ENCODE data around the gene FTH1.
"Not testable (repeated sequence)": the region's sequence is repeated elsewhere in the genome, so short reads cannot be mapped to it uniquely, and the experiment has no call there.

Gene FTH1

GRCh38 chr11:61963282-61964057 is 4.0 kb downstream of the FTH1 start:
- DNase-seq = no peak

- DNase-seq = no peak
These were observed 4.5 kb downstream of the FTH1 start for GRCh38 chr11:61963016-61963281.

GRCh38 chr11:61962213-61963015 is 5.0 kb downstream of the FTH1 start:
- DNase-seq = no peak

- DNase-seq = no peak
These were observed 5.7 kb downstream of the FTH1 start for GRCh38 chr11:61961570-61962212.

GRCh38 chr11:61960532-61960931 is 6.9 kb downstream of the FTH1 start:
- DNase-seq = no peak

- no peak for DNase-seq
These were observed 7.8 kb downstream of the FTH1 start for GRCh38 chr11:61959678-61960077.

- no peak for DNase-seq
These were observed 8.3 kb downstream of the FTH1 start for GRCh38 chr11:61959114-61959513.

GRCh38 chr11:61958590-61958989 is 8.8 kb downstream of the FTH1 start:
- DNase-seq = no peak

- no peak for DNase-seq
These were observed 10.2 kb downstream of the FTH1 start for GRCh38 chr11:61957021-61957770.

GRCh38 chr11:61956191-61957020 is 11.0 kb downstream of the FTH1 start:
- DNase-seq = no peak

- no peak for DNase-seq
These were observed 11.9 kb downstream of the FTH1 start for GRCh38 chr11:61955422-61956135.

- no peak for DNase-seq
These were observed 12.5 kb downstream of the FTH1 start for GRCh38 chr11:61954851-61955421.

- DNase-seq = no peak
These were observed 13.2 kb downstream of the FTH1 start for GRCh38 chr11:61954106-61954850.

GRCh38 chr11:61953632-61954031 is 13.8 kb downstream of the FTH1 start:
- not testable (repeated sequence) for DNase-seq

GRCh38 chr11:61952882-61953281 is 14.6 kb downstream of the FTH1 start:
- DNase-seq = no peak

GRCh38 chr11:61951484-61952135 is 15.8 kb downstream of the FTH1 start:
- no peak for DNase-seq

GRCh38 chr11:61950035-61950547 is 17.3 kb downstream of the FTH1 start, which contains the start of gene BEST1:
Gene BEST1 (plus strand): TSS chr11:61950351. CDS start chr11:61951807, 1,456 bp downstream.
- no peak for DNase-seq

- no peak for DNase-seq
These were observed 18.0 kb downstream of the FTH1 start for GRCh38 chr11:61949169-61950034.

GRCh38 chr11:61948505-61948904 is 18.9 kb downstream of the FTH1 start:
- DNase-seq = no peak

Measured in activated naive CD4-positive, alpha-beta T cell treated with anti-CD3 and anti-CD28 coated beads, Interleukin-2, amount 50 U/mL, for 16 hours (primary cell).